NOMO-1 treated with DMSO at 0.1 percent for 48 hours (cell line): ENCODE data around the gene UBE3D.
"Not testable (repeated sequence)": the region's sequence is repeated elsewhere in the genome, so short reads cannot be mapped to it uniquely, and the experiment has no call there.

Source experiments
- DNase-seq: peaks from one replicate; lab custom pipeline; 2025; ENCODE audit not compliant: unreplicated experiment; lab: John Stamatoyannopoulos, UW

UBE3D gene

DNA sequence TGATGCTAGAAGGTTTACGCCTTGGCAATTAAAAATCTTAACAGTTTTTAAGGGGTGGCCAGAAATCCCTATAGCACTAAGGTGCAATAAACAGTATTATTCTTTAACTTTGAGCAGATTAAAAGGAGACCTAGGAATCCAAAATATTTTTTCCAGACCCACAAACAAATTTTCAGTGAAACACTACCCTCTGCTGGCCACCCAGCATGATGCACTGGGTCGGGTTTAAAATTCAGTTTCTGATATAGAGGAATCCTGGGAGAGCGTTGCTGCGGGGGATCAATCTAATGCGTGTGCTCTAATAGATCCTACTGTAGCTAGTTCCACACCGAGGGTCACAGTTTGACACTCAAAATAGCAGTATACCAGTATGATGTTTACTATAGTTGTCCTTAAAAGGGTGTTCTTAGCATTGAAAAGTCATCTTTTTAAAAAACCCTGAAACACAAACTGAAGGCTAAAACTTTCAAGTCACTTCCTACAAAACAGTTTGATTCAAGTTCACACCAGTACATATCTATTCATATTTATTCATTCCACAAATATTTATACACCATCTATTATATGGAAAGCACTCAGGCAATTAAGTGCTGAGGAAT lies 10.2 kb downstream of the UBE3D start:
- DNase-seq, result peak; percentile 14

- no peak for DNase-seq
Measured at GRCh38 chr6:83053678-83054077, 12.0 kb downstream of the UBE3D start.

GRCh38 chr6:83051377-83052172 lies 14.1 kb downstream of the UBE3D start:
- DNase-seq, result no peak

DNA sequence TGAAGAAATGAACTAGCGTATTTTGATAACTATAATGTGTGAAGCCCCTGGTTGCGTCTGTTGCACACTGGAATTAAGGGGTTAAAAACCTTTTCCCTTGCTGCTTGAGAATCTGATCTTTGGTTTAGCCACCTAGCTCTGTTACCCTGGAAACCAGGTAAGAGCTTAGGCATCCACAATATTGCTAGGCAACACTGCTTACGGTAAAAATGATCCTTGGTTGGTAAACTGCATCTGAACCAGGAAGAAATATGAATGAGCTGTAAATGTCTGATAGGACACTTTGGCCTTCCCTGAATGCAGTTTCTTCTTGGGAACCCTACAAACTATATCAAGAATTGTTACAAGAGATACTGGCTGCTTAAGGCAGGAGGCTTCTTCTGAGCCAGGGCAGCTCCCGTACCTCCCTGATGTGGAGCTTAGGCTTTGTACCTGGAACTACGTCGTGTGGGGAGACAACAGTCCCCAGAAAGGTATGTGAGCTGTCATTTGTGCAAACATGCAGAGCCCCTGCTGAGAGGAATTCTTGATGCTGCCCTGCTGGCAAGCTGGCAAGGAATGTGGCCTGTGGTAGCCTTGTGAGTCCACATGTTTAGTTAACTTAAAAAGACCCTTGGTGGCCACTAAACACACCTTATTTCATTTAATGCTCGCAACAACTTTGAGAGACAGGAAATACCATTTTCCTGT lies 18.4 kb downstream of the UBE3D start:
- DNase-seq, result no peak

GRCh38 chr6:83044091-83044768 lies 21.4 kb downstream of the UBE3D start:
- DNase-seq, result no peak

DNA sequence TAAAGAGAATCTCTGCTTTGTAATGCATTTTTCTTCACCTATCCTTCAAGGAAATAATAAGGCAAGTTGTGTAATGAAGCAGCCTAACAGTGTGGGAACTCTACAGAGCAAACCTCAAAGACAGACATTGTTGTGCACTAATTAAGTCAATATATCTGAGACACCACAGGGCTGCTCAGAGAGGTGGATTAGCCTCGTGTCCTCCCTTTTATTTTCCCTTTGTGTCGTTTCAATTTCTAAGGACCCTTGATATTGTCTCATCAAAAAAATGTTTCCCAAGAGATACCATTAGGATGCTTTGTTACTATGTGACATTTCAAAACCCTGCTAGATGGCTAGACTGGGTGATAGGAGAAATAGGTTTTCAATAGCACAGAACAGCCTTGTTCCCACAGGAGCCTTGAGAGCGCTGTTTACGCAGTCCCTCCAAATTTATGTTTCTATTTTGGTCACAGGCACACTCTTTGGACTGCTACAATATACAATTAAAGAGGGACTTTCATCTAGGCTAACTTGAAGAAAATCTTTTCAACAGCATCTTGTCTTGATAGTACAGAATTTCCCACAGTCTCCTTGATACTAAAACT lies 23.1 kb downstream of the UBE3D start:
- DNase-seq, result no peak

GRCh38 chr6:83038246-83038645 lies 27.4 kb downstream of the UBE3D start:
- no peak for DNase-seq

GRCh38 chr6:83031689-83032088 lies 34.0 kb downstream of the UBE3D start:
- no peak for DNase-seq

- no peak for DNase-seq
Measured at GRCh38 chr6:83019741-83020140, 45.9 kb downstream of the UBE3D start.

DNA sequence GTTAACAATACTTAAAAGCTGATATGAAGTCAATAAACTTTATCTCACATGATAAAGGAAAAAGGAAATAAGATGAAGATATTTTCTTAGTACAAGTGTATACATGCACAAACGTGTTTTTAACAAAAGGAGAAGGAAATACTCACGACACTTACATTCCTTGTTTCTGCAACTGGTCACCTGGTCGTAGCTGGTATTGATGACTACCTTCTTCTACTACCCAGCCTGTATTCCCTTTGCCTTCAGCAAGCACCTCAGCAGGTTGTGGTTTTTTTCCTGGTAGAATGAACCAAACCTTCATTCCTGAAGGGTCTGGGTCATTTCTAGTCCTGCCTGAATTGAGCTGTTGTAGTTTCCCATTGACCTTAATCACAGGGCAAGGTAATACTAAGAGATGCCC lies 54.5 kb downstream of the UBE3D start:
- DNase-seq, result not testable (repeated sequence)

DNA sequence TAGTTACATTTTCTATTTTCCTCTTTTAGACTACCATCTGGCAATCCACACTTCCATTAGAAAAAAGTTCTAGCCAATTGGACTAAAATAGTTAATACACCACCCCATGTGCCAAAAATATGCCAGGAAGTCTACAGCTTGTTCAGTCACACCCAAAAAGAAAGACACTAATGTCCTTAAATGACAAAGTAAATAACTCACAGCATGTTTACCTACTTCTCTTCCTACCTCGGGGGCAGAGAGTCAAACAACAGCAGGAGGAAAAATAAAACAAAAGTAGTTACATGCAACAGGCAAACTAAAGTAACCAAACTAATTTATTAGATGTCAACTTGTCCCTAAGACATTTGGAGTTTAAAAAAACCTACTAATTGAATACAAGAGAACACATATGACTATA lies 57.0 kb downstream of the UBE3D start:
- no peak for DNase-seq

- no peak for DNase-seq
Measured at GRCh38 chr6:83006270-83006905, 59.3 kb downstream of the UBE3D start.

GRCh38 chr6:82996156-82996555 lies 69.5 kb downstream of the UBE3D start:
- DNase-seq, result no peak

DNA sequence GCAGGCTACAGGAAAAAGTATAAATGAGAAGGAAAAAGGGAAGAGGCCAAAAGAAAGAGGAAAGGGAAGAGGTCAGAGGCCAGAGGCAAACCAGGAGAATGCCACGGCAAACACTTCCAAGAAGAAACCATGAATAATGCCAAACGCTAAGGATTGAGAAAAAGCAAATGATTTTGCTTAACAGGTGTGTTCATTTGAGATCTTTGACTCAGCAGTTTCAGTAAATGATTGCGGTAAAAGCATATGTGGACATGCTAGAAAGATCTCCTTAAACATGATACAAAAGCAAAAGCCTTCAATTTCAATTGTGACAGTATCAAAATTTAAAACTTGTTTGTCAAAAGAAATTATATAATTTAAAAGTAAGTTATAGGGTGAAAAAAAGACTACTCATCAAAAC lies 70.6 kb downstream of the UBE3D start:
- DNase-seq, result no peak

DNA sequence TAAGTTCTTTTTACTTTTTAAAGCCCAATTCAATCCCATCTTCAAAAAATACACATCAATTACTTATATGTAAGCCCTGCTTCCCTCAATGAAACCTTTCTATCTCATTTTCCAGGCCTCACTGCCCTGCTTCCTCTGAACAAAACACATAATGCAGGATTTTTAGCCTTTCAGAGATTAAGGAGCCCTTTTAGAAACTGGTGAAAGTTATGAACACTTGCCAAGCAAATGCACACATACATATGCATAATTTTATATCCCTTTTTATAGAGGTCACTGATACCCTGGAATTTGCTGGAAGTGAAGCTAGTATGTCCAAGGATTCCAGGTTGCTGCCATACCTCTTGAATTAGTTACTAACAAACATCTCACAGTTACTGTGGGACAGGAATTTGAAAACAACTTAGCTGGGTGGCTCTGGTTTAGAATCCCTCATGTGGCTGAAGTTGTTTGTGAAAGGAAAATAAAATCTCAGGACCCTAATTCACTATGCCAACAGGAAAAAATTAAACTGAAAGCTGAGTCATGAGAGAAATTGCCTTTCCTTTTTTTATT lies 75.8 kb downstream of the UBE3D start:
- no peak for DNase-seq

- no peak for DNase-seq
Measured at GRCh38 chr6:82988930-82989351, 76.7 kb downstream of the UBE3D start.

- DNase-seq, result no peak
Measured at GRCh38 chr6:82987951-82988350, 77.7 kb downstream of the UBE3D start.

DNA sequence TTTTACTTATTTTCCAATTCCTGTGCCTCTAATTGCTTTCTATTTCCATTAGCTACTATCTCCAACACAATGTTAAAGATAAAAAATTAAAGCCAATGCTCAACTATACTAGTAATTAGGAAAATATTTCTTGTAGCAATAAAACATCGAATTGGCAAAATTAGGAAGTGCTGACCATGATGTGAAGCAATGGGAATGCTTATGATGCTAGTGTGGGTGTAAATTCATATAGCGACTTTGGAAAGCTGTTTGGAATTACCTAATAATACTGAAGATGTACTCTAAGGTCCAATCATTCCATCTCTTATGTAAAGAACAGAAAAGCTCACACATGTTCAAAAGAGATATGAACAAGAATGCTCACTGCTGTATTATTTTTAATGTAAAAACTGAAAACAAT lies 78.2 kb downstream of the UBE3D start:
- no peak for DNase-seq

GRCh38 chr6:82984720-82985119 lies 80.9 kb downstream of the UBE3D start:
- DNase-seq, result no peak

DNA sequence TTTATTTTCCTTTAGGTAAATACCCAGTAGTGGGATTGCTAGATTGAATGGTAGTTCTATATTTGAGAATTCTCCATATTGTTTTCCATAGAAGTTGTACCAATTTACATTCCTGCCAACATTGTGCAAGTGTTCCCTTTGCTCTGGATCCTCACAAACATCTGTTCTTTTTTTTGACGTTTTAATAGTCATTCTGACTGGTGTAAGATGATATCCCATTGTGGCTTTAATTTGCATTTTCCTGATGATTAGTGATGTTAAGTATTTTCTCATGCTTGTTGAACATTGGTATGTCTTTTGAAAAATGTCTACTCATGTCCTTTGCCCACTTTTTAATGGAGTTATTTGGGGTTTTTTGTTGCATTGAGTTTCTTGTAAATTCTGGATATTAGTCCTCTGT lies 85.6 kb downstream of the UBE3D start:
- DNase-seq, result no peak
